NCI-H1092 treated with DMSO at 0.1 percent for 48 hours (cell line): ENCODE measurements around the gene AQP9.
A peak's percentile ranks its signal among the peaks of the same experiment; 100 is the strongest.

Source experiments
- DNase-seq: peaks from one replicate; lab custom pipeline; 2025; lab: John Stamatoyannopoulos, UW

Gene AQP9

DNA sequence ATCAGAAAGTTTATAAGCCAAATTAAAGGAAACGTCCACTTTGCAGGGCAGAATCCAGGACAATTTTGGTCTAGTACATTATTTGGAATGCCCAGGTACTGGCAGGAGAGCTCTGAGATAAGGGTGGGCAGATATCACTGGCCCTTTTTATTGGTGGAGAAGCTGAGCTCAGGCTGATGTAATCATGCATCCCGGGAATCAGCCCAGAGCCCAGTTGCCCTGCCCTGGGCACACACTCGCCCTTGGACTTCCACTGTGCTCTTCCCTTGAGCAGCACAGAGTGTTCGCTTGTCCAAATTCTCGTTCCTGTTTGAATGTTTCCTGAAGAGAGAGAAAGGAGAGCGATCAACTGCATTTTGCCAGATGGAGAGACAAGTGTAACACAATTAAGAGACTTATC is 3.7 kb downstream of the AQP9 start:
- no peak for DNase-seq

- DNase-seq = no peak
Observed at GRCh38 chr15:58142827-58143461, 4.8 kb downstream of the AQP9 start.

GRCh38 chr15:58145606-58146005 is 7.4 kb downstream of the AQP9 start:
- DNase-seq = no peak

DNA sequence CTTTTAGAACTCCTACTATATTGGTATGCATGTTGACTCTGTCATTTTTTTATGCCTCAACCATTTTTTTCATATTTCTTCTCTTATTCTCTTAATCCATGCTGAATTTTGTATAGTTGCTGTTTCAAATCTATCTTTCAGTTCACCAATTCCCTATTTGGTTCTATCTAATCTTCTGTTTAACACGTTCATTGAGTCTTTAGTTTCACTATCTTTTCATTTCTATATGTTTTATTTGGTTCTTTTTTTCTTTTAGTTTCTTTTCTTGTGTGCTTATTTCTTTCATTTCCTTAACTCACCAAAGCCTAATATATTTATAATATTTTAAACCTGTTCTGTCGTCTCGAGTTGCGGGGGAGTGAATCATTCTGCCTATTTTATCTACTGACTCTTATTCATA is 8.0 kb downstream of the AQP9 start:
- no peak for DNase-seq

GRCh38 chr15:58146749-58147148 is 8.6 kb downstream of the AQP9 start:
- no peak for DNase-seq

DNA sequence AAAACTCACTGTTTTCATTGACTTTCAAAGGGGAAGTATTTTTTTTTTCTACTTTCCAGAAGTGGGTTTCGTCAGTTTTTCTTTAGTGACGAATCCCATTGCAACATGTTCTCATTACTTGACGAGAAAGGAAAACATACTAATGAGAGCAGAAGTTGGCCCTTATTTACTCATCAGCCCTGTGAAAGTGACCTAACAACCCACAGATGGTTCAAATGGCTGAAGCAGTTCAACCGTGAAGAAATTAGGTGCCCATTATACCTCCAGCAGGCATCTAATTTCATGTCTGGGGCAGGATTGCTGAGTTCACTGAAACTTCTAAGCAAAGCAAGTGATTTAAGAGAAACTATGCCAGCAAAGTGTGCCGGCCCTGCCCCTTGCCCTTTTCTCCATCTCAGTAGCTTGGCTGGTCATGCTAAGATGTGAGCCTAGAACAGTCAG is 9.0 kb downstream of the AQP9 start:
- peak; percentile 10 for DNase-seq

GRCh38 chr15:58148120-58148519 is 9.9 kb downstream of the AQP9 start:
- no peak for DNase-seq

GRCh38 chr15:58148633-58149445 is 10.7 kb downstream of the AQP9 start:
- no peak for DNase-seq

DNA sequence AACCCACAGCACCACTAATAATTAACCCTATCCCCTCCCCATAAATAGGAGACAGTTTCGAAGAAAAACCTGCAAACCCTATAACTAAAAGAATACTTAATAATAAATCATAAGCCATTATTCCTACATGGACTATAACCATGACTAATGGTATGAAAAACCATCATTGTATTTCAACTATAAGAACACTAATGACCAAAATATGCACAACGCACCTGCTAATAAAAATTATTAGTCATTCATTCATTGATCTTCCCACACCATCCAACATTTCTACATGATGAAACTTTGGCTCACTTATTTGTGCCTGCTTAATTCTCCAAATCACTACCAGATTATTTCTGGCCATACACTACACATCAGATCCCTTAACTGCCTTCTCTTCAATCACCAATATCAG is 16.6 kb downstream of the AQP9 start:
- DNase-seq = no peak

GRCh38 chr15:58159827-58160386 is 21.7 kb downstream of the AQP9 start:
- DNase-seq = peak; percentile 21

DNA sequence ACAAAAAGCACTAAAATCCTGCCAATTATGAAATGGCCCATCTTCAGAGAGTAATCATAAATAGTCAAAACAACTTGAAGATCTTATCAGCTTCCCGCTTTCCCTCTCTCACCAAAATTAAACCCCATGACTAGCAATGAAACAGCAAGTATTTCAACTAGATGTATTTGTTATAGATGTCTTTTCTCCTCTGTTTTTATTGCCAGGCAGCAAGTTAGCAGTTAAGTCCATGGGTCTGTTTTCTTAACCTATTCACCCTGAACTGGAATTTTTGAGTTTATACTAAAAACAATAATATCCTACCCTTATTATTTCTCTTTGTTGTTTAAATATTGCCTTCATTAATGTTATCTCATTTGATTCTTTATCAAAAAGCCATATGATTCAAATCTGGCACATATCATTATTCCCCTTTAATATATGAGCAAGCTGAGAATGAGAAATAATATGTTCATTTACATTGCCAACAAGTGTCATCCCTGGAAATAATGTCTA is 23.3 kb downstream of the AQP9 start:
- DNase-seq = no peak

- DNase-seq = peak; percentile 50
Observed at GRCh38 chr15:58163985-58164384, 25.8 kb downstream of the AQP9 start.

DNA sequence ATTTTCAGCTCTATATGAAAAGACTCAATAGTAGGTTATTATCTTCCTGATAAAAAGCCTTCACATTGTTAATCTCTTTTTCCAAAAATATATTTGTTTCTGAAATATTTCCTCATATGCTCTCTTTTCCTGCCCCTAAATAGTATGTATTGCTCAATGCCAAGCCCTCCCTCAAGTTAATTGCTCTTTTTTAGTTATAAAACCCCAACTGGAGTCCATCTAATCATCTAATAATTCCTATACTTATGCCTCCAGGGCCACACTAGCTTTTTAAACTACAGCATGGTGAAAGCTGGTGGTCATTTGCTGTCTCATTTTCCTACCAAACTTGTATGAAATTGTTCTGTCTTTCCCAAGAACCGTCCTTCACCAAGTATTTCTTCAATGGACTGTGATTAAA is 26.7 kb downstream of the AQP9 start:
- no peak for DNase-seq

DNA sequence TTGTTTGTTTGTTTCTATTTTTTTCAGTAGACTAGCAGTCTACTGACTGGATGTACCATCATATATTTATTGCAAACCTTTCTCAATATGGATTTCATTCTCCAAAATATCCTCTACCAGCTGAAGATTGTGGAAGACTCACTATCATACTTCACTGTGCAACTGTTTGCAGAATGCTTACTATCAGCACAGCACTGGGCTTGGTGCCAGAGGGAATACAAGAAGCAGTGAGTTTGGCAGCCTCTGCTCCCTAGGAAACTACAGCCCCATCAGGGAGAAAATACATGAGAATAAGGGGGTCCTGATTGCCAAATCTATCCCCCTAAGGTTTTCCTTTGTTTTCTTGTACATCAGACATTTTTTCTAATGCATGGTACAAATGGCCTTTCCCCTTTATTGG is 27.5 kb downstream of the AQP9 start:
- peak; percentile 16 for DNase-seq

DNA sequence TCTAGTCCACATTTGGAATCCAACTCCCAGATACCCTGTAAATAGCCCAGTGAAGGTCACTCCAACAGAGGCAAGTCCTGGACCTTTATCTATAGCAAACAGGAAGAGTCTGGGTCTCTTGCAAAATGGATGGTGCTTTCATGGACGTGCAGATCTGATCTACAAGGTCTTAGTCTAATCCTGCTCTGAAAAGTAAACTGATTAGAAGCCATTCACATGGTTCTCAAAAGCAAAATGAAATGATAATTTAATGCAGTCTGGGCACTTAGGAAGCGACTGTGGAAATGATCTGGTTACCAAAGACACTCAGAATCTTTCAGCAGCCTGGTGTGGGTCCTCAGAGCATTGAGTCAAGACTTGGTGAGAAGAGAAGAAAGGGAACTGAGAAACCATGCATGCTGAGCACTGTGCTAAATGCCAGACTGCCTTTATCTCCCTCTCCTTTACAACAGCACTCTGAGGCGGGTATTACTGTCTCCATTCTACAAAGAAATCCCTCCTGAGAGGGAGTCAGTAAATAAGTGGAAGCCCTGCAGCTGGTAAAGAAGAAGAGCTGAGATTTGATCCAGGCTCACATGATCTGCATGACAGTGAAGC is 29.0 kb downstream of the AQP9 start:
- DNase-seq = no peak

- DNase-seq = no peak
Observed at GRCh38 chr15:58169934-58170333, 31.8 kb downstream of the AQP9 start.

- DNase-seq = no peak
Observed at GRCh38 chr15:58171476-58172061, 33.4 kb downstream of the AQP9 start.

DNA sequence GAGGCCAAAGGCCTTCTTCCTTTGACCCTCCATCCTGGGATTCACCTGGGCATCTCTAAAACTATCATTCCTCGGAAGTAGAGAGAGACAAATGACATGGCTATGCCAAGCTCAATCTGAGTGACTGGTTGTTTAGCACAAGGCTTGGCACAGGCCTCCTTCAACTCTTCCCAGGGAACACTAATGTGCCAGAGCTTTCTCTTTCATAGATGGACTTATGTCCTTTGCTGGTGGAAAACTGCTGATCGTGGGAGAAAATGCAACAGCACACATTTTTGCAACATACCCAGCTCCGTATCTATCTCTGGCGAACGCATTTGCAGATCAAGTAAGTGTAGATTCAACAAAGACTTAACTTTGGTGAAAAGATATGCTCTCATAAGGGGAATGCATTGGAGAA is 36.5 kb downstream of the AQP9 start:
- DNase-seq = no peak

- DNase-seq = no peak
Observed at GRCh38 chr15:58175955-58176354, 37.8 kb downstream of the AQP9 start.

DNA sequence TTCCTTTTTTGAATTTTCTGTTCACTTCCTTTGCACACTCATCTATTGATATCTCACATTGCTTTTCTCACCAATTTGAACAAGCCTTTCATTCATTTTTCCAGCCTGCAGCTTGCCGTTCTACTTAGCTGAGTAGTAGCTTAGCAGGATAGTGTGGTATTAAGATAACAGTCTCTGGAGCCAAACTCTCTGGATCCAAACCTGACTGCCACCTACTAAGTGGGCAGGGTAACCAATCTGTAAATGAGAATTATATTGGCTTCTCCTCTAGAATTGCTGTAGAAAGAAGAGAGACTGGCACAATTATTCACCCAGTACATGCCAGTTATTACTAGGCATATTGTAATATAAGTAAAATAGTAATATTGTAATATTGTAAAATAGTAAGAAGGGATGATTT is 40.5 kb downstream of the AQP9 start:
- DNase-seq = no peak

DNA sequence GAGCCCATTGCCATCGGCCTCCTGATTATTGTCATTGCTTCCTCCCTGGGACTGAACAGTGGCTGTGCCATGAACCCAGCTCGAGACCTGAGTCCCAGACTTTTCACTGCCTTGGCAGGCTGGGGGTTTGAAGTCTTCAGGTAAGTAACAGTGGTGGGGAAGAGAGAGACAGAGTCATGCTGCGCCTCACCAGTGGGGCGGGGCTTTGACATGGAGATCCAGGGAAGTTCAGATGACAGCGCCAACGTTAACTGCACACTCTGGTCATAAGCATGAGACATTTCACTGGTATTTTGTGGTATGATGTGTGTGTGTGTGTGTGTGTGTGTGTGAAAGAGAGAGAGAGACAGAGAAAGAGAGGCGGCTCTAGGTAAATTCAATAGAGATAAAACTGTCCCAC is 41.0 kb downstream of the AQP9 start:
- no peak for DNase-seq

DNA sequence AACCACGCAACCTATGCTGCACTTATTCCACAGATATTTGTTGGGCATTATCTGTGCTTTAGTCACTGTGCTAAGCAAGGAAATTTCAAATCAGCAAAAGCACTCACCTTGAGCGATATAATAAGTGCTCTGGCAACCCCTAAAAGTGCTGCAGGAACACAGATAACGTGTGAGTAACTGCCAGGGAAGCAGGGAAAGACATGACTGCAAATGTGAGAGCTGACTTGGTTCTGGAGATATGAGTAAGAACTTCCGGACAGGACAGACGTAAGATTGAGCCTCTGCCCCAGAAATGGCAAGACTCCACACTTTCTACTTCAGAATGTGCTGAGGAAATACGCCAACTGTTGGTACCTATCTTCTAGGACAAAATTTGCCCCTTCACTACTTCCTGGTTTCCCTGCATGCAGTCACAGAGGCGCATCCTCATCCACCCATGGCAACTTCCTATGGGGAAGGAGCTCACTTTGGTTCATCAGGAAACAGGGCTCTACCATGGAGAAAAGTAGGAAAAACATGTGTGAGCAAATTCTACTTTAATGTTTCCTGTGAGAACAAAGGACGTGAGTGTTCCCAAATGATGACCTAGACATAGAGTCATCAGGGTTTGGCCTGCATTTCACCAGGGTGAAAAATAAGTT is 41.7 kb downstream of the AQP9 start:
- no peak for DNase-seq
